Activated CD8-positive, alpha-beta memory T cell treated with anti-CD3 and anti-CD28 coated beads, Interleukin-2, amount 50 U/mL, for 1 hour (primary cell): Measurements from ENCODE around the gene SMIM24.
"Not testable (repeated sequence)": the region's sequence is repeated elsewhere in the genome, so short reads cannot be mapped to it uniquely, and the experiment has no call there.

Experiments
- DNase-seq: peaks from one replicate; pipeline ENCODE4 v3.0.0-alpha.2; 2020; ENCODE audit errors: extremely low read depth

Gene SMIM24

GRCh38 chr19:3514930-3515329 lies 34.6 kb upstream of the SMIM24 start:
- no peak for DNase-seq

- no peak for DNase-seq
Measured at GRCh38 chr19:3513229-3514140, 33.2 kb upstream of the SMIM24 start.

- DNase-seq = no peak
Measured at GRCh38 chr19:3512562-3513228, 32.4 kb upstream of the SMIM24 start.

GRCh38 chr19:3511506-3512251 lies 31.4 kb upstream of the SMIM24 start:
- no peak for DNase-seq

- no peak for DNase-seq
Measured at GRCh38 chr19:3510727-3511126, 30.4 kb upstream of the SMIM24 start.

- DNase-seq = no peak
Measured at GRCh38 chr19:3509566-3509989, 29.3 kb upstream of the SMIM24 start.

- DNase-seq = no peak
Measured at GRCh38 chr19:3508771-3509535, 28.6 kb upstream of the SMIM24 start.

- not testable (repeated sequence) for DNase-seq
Measured at GRCh38 chr19:3508121-3508661, 27.9 kb upstream of the SMIM24 start.

GRCh38 chr19:3507371-3508120 lies 27.2 kb upstream of the SMIM24 start:
- DNase-seq = no peak

GRCh38 chr19:3506384-3507340 lies 26.3 kb upstream of the SMIM24 start:
- no peak for DNase-seq

- peak; percentile 94 for DNase-seq
Measured at GRCh38 chr19:3505598-3506383, 25.5 kb upstream of the SMIM24 start, which contains the start of gene FZR1. TSS of gene FZR1 (plus strand) at chr19:3506311. CDS start at chr19:3522990, 16,679 bp downstream.

GRCh38 chr19:3504735-3505134 lies 24.4 kb upstream of the SMIM24 start:
- DNase-seq = no peak

GRCh38 chr19:3503036-3503572 lies 22.8 kb upstream of the SMIM24 start:
- no peak for DNase-seq

- no peak for DNase-seq
Measured at GRCh38 chr19:3501780-3502179, 21.5 kb upstream of the SMIM24 start.

GRCh38 chr19:3500429-3501101 lies 20.2 kb upstream of the SMIM24 start, which contains the start of gene DOHH:
TSS of gene DOHH (minus strand) at chr19:3500674. CDS start at chr19:3496814, 3,860 bp downstream.
- peak; percentile 89 for DNase-seq

GRCh38 chr19:3499738-3500428 lies 19.6 kb upstream of the SMIM24 start:
- no peak for DNase-seq
